Activated gamma-delta T cell (primary cell): ENCODE measurements around the gene GK.
"Not testable (repeated sequence)": the region's sequence is repeated elsewhere in the genome, so short reads cannot be mapped to it uniquely, and the experiment has no call there.

Source experiments
- DNase-seq: peaks from one replicate; lab custom pipeline; 2025; lab: John Stamatoyannopoulos, UW

The GK gene

DNA sequence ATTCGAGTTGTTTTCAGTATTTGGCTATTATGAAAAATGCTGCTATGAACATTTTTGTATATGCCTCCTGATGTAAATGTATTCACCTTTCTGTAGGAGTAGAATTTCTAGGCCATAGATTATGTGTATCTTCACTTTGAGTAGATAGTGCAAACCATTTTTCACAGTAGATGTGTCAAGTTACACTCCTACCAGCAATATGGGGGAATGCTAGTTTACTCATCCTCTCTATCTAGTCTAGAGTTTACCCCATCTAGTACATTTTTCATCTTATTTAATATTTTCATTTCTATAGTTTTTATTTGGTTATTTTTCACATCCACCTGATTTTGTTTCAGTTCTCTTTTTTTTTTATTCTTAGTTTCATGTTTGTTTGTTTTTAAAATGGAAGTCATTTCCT, 59.0 kb downstream of the GK start:
- DNase-seq: no peak

DNA sequence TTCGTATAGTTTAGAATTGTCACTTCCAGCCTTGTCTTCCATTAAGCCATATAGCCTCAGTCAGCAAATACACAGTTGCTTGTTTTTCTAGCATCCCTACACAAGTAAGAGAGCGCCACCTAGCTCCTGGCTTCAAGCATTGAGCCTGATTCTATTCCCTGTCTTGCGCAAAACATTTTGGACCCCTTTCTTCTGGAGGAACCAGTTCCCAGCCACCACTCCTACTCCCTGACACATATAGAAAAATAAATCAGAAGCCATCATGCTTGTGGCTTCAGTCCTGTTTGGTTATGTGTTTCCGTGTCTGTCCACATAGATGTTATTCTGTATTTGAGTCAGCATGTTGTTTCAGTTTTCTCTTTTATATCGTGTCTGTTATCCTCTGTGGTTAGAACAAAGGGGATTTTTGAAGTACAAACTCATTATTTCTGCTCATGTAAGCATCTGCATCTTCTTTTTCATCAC, 59.9 kb downstream of the GK start:
- no peak for DNase-seq

DNA sequence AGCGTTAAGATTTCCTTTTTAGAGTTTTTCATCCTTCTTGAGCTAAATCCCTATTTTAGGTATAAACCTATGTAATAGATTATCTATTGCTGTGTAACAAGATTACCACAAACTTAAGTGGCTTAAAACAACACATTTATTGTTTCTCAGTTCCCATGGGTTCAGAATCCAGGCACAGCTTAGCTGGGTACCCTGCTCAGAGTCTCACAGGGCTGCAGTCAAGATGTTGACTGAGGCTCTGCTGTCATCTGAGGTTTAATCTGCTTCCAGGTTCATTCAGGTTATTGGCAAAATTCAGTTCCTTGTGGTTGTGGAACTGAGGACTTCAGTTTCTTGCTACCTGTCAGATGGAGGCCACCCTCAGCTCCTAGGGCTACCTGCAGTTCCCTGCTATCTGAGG, 60.9 kb downstream of the GK start:
- DNase-seq: no peak

DNA sequence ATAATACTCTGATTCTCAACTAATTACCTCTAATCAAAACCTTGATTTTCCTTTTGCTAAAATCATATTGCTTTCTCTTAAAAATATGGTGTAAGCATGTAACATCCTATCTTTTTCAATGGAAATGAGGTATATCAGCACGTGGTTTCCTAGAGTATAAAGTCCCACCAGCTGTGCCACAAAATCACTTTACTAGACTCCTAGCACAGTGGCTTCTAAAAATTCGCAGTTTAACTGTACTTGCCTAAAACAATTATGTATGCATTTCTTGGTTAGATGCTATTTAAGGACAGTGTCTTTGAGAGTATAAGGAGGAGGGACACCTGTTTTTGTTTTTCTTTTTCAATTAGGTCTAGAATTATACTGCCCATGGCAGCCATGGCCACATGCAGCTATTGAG, 62.8 kb downstream of the GK start:
- no peak for DNase-seq

- no peak for DNase-seq
These were observed 80.8 kb downstream of the GK start for GRCh38 chrX:30733852-30734660.

DNA sequence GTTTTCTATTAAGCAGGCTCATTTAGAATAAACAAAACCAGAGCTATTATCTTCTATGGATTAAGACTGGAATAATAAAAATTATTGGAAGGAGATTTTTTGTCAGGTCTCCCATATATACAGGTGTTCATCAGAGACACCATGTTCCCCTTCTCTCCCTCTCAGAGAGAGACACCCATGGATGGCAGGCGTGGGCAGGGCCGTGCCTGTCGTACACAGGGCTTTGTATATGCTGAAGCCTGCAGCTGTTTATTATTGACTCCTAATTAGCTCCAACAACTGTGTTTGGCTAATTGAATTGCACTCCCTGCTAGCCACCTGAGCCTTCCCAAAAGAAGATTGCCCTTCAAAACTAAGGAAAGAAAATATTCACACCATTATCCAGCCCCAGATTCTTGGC, 81.6 kb downstream of the GK start:
- no peak for DNase-seq

DNA sequence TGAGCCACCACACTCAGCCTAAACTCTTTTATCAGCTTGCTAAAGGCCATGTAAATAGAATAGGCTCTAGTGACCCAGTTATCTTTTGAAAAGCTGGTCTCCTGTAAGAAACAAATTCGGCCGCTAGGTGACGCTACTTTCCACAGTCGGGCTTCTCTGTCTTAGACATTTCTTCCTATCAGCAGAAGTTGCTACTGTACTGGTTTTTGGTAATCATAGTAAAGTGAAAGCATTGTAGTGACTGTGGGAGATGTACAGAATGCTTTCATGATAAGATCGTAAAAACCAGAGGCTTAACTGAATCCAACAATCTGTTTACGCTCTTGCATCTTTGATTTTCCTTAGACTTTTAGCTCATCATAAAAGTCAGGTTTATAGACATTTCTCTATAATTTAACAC, 82.6 kb downstream of the GK start:
- DNase-seq: no peak

GRCh38 chrX:30741545-30741944, 88.3 kb downstream of the GK start:
- DNase-seq: no peak

DNA sequence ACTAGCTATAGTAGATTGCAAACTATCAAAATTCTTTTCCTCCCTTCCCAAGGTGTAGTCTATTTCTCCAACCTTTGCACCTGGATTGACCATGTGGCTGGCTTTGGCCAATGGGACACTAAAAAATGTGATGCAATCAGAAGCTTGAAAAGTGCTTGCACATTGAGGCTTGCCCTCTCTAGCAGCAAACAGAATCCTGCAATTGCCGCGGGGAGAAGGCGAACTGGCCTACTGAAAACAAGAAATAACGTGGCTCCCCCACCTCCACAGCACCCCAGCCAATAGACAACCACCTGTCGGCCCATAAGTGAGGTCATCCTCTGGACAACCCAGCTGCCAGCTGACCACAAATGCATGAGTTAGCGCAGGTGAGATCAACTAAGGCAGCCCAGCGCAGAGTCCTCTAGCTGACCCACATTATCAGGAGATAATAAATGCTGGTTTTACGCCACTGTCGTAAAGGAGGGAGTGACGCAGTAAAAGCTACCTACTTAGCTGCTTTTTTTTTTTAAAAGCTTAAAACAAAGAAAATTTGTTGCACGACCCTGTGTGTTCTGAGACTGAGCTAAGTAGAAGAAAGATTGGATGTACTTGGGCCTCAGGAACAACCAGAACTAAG, 95.2 kb downstream of the GK start:
- no peak for DNase-seq

DNA sequence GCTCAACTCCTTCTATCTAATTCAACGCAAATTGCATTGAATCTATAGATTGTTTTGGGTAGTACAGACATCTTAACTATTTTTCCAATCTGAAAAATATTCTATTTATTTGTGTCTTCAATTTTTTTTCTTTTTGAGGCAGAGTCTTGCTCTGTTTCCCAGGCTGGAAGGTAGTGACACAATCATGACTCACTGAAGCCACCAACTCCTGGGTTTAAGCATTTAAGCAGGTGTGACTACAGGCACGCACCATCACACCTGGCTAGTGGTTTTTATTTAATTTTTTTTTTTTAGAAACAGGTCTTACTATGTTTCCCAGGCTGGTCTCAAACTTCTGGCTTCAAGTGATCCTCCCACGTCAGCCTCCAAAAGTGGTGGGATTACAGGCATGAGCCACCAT, 98.3 kb downstream of the GK start:
- no peak for DNase-seq

GRCh38 chrX:30762755-30763154, 109.5 kb downstream of the GK start:
- DNase-seq: no peak

DNA sequence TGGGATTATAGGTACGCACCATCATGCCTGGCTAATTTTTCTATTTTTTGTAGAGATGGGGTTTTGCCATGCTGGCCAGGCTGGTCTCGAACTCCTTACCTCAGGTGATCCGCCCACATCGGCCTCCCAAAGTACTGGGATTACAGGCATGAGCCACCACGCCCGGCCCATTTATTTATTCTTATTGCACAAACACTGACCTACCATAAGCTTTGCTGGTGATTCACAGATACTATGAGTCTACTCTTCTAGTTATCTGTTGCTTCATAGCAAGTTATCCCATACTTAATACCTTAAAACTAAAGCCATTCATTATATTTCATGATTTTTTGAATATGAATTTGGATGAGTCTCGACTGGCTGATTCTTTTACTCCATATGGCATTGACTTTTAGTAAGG, 120.5 kb downstream of the GK start:
- not testable (repeated sequence) for DNase-seq

- no peak for DNase-seq
These were observed 124.4 kb downstream of the GK start for GRCh38 chrX:30777575-30777974.

DNA sequence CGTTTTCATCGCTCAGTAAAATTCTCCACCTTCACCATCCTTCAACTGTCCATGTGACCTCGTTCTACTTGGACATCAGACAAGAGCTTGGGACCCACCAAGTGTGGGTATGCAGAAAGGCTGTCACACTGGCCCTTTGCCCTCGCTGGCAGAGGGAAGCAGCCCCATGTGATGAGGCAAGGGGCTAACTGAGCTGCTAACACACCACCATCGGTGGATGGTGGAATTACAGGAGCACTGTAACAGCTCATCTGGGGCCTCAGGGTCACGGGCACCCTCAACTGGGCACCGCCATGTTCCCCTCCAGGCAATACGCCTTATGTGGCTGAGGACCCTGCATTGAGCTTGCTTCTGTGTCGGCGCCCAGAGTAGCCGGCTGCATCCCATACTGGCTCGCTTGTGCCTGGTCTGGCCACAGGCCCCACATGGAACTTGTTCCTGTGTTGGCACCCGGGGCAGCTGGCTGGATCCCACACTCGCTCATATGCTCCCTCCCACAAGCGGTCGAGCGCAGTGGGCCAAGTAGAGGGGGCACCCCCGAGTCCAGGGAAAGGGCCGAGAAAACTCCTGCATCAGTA, 126.3 kb downstream of the GK start:
- DNase-seq: no peak
